ENCODE data around the gene APBB1IP. TPM values are rescaled to one million over a fixed set of nuclear protein-coding genes. Genes with fewer than 3 reads are reported as not detected.
A peak's percentile ranks its signal among the peaks of the same experiment; 100 is the strongest.
"Not testable (repeated sequence)": the region's sequence is repeated elsewhere in the genome, so short reads cannot be mapped to it uniquely, and the experiment has no call there.

Gene APBB1IP
- total RNA-seq, 1 donor from 2014 or later, result 3.3 TPM

DNA sequence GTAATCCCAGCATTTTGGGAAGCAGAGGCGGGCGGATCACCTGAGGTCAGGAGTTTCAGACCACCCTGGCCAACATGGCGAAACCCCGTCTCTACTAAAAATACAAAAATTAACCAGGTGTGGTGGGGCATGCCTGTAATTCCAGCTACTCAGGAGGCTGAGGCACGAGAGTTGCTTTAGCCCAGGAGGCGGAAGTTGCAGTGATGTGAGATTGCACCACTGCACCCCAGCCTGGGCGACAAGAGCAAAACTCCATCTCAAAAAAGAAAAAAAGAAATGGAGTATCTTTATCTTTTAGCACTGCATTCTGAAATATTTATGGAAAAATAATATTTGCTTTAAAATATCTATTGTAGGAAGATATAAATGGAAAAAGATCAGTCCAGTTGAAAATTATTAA is 52.2 kb downstream of the APBB1IP start:
- DNase-seq; intact Hi-C loops (cut with DNase I); ATAC-seq (ENCODE audit: poor library complexity): not testable (repeated sequence)

DNA sequence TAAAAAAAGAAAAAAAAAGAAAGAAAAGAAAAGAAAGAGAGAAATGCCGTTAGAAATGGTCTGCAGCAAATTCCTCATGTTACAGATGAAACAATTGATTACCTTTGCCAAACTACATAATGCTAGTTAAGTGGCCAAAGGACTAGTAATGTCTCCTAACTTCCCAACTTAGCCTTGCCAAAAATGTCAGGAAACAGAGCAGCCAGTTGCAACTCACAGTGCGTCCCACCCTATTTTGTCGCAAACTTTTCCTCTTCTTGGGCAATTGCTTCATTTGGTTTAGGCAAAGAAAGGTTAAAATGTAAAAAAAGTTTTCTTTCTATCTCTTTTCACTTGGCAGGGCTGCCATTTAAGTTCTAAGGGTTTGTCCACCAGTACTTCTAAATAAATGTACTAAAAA is 53.1 kb downstream of the APBB1IP start:
- intact Hi-C loops (cut with DNase I), result no loop called here
- no peak for DNase-seq
- ATAC-seq (ENCODE audit: poor library complexity), result no peak

DNA sequence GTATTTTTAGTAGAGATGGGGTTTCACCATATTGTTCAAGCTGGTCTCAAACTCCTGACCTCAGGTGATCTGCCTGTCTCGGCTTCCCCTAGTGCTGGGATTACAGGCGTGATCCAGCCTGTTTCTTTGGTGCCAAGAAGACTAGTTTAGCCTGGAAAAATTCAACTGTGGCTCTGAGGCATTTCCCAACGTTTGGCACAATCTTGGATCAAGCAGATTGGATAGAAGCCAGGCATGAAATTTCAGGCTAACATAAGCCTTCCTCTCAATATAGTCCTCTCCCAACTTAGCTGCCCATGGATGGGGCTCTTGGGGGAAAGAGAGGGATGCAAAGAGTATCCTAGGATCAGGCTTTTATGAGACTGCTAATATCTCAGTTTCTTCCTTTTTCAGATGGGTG is 53.8 kb downstream of the APBB1IP start:
- DNase-seq, result no peak
- peak; percentile 66 for ATAC-seq (ENCODE audit: poor library complexity)
- intact Hi-C loops (cut with DNase I), result no loop called here

DNA sequence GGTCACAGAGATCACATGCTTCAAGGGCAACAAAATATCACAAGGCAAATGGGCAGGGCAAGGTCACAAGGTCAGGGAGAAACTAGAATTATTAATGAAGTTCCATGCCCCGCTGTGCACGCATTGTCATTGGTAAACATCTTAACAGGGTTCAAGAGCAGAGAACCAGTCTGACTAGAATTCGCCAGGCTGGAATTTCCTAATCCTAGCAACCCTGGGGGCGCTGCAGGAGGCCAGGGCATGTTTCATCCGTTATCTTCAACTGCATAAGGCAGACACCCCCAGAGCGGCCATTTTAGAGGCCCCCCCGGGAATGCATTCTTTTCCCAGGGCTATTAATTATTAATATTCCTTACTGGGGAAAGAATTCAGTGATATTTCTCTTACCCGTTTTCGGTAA is 54.6 kb downstream of the APBB1IP start:
- ATAC-seq (ENCODE audit: poor library complexity); DNase-seq; intact Hi-C loops (cut with DNase I): not testable (repeated sequence)

DNA sequence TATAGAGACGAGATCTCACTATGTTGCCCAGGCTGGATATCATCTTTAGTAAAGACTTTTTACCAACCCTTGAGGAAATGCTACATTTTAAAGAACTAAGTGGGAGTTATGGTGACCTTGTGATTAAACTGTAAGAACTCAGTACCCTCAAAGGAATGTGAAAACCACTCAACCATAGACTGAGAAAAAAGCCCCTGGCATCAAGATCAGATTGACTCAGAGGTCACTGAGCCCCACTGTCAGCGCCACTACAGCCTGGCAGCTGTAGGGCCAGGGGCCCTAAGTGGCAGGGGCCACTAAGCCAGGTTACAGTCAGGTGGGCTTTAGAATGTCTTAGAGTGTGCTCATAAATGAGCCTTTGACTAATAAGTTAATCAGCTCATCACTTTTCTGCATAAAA is 55.9 kb downstream of the APBB1IP start:
- DNase-seq, result no peak
- intact Hi-C loops (cut with DNase I), result no loop called here
- ATAC-seq (ENCODE audit: poor library complexity), result no peak

DNA sequence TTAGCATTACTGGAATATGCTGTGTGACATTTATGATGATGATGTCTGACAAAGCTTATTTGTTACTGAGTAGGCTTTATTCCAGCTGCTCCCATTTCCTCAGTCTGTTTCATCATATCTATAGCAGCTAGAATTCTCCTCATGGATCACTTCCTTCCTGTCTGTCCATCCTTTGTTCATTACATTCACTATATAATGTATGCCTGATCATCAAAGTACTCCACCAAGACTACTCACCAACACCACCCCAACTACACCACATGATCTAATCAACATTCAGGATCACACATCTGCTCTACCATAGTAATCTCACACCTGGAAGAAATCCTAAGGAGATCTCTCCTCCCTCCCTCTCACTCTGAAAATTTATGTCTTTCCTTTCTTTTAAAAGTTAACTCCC is 61.3 kb downstream of the APBB1IP start:
- intact Hi-C loops (cut with DNase I), result no loop called here
- DNase-seq (no peak), ATAC-seq (ENCODE audit: poor library complexity) (no peak)

DNA sequence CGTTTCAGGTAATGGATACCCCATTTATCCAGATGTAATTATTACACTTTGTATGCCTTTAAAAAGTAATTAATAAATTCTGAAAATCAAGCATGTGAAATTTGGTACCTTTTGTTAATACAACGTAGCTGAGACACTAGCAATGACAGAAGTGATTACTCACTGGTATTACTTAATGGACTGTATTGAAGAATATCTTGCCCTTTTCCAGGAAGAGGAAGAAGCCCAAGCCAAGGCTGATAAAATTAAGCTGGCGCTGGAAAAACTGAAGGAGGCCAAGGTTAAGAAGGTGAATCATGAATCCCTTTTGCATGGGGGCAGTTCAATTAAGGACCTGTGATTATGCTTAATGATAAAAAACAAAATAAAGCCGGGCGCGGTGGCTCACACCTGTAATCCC is 64.8 kb downstream of the APBB1IP start:
- ATAC-seq (ENCODE audit: poor library complexity) (no peak), DNase-seq (no peak)
- intact Hi-C loops (cut with DNase I), result no loop called here

DNA sequence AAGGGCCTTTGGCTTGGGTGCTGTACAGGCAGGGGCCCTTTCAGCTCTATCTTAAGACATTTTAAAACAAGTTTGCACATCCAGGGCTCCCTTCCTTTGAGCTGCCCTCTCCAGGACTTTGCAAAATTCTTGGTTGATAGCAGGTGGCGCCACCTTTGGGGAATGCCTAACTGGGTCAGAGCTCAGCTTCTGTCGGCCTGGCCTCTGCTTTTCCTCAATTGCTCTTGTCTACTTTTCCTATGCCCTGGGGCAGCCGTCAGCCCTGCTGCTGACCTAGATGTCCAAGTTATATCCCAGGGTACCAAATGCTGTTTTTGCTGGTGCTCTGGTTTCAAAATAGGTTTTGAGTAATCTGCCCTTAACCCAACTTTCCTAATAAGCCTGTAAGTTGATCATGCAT is 65.8 kb downstream of the APBB1IP start:
- intact Hi-C loops (cut with DNase I), result no loop called here
- ATAC-seq (ENCODE audit: poor library complexity) (no peak), DNase-seq (no peak)

DNA sequence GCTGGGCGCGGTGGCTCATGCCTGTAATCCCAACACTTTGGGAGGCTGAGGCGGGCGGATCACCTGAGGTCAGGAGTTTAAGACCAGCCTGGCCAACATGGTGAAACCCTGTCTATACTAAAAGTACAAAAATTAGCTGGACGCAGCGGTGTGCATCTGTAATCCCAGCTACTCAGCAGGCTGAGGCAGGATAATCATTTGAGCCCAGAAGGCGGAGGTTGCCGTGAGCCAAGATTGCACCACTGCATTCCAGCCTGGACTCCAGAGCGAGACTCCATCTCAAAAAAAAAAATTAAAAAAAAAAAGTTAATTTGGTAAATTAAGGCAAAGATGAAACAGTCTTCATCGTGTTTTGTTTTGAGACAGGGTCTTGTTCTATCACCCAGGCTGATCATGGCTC is 66.3 kb downstream of the APBB1IP start:
- DNase-seq; intact Hi-C loops (cut with DNase I); ATAC-seq (ENCODE audit: poor library complexity): not testable (repeated sequence)

DNA sequence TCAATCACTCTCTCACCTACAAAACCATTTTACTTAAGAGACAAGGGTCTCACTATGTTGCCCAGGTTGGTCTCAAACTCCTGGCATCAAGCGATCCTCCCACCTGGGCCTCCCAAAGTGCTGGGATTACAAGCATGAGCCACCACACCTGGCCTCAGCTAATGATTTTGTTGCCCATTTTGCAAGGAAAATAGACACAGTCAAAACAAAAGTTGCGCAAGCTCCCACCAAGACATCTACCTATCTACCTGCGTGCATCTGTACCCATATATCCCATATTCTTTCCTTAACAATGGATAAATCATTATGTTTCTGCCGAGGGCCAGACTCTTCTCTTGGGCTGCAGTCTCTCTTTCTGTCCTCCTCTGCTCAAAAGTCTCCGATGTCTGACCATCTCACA is 67.3 kb downstream of the APBB1IP start:
- no peak for ATAC-seq (ENCODE audit: poor library complexity)
- intact Hi-C loops (cut with DNase I), result no loop called here
- no peak for DNase-seq

DNA sequence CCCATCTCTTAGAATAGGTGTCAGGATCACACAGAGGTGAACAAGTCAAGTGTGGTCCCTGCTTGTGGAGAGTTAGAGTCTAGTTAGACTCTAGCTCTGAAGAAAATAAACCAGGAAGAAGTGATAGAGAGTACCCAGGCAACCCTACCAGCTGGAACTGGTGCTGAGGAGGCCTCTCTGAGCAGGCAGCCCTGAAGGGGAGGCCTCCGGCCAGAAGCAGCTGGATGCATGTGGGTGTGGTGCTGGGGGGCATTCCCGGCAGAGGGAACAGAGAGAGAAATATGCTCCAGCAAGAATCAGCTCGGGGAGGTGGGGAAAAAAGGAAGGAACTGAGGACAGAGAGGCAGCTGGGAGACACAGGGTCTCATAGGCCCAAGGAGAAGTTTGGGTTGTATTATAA is 68.6 kb downstream of the APBB1IP start:
- ATAC-seq (ENCODE audit: poor library complexity) (no peak), DNase-seq (no peak)
- intact Hi-C loops (cut with DNase I), result no loop called here

DNA sequence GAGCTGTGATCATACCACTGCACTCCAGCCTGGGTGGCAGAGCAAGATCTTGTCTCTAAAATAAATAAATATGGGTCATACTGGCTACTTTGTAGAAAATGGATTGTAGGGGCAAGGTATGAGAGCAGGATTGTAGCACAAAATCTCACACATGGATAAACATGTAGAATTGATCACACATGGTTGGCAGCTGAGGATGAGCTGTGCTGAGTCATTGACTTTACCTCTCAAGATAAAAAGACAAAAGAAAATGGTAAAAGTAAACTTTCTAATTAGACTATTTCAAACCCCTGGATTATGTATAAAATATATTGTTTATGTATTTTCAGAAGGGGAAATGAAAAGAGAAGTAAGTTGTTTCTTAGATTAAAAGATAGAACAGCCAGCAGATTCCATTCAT is 69.3 kb downstream of the APBB1IP start:
- intact Hi-C loops (cut with DNase I), result no loop called here
- ATAC-seq (ENCODE audit: poor library complexity), result no peak
- DNase-seq, result no peak

DNA sequence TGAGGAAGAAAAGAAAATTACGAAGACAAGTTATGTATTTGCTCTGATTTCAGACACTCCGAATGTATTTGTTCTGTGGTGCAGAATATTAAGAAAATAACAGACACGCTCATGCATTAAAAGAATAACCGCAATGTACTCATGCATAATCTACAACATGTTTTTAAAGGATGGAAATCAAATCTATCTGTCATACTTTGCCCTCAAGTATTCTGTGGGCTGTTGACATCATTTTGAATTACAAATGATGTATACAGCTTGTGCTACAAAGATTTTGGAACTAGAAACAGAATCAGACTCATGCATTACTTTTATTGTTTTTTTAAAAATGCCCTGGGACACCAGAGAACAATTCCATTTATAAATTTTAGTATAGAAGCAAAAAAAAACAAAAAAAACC is 69.9 kb downstream of the APBB1IP start:
- ATAC-seq (ENCODE audit: poor library complexity), result no peak
- DNase-seq, result no peak
- intact Hi-C loops (cut with DNase I), result no loop called here

DNA sequence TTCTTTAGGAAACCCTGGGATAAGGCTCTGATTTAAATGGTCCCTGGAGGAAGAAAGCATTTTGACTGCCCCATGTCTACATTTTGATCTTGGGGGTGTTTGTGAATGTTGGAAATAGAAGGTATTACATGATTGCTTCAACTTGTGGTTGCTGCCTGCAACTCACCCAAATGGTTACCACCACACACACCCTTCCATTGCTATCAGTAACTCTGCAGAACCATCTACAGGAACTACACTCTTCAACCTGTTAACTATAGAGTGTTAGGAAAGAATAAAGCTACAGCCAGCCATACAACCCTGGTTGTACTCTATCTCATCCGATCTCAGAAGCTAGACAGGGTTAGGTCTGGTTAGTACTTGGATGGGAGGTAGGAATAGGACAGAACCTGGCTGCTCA is 71.2 kb downstream of the APBB1IP start:
- no peak for ATAC-seq (ENCODE audit: poor library complexity)
- intact Hi-C loops (cut with DNase I), result no loop called here
- DNase-seq, result no peak

DNA sequence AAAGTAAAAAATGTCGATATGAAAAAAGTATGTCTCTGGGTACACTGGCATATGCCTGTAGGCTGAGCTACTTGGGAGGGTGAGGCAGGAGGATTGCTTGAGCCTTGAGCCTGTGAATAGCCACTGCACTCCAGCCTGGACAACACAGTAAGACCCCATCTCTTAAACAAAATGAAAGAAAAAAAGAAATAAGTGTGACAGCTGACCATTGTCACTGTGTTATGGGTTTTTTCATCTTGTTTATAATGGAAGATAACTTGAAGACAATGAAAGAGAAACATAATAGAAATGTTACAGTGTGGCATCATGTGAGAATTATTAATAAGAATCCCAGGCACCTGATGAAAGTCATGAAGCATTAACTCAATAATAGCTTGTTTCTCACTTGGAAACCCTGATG is 75.0 kb downstream of the APBB1IP start:
- intact Hi-C loops (cut with DNase I), result no loop called here
- ATAC-seq (ENCODE audit: poor library complexity) (no peak), DNase-seq (no peak)

DNA sequence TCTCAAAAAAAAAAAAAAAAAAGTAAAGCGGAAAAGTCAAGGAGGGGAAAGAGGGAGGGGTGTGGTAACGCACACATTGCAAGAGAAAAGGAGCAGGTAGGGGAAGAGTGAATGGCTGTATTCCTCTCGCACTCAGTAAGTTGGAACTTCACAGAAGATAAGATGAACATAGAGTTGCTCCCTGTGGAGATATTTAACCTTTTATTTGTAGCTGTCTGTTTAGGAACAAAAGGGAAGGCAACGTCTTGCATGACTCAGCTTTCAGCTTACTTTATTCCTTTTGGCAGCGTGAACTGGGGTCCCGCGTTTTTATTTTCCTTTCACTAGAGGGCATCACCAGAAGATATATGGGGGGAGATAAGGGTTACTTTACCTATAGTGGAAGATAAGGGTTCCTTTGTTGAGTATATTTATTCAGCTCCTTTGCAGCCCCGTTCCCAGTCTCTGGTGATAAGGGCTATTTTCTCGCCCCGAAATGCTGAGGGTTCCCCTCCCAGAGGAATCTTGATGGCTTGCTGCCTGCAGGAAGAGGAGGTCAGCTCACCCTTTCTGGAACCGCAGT is 78.5 kb downstream of the APBB1IP start:
- intact Hi-C loops (cut with DNase I), result no loop called here
- ATAC-seq (ENCODE audit: poor library complexity), result no peak
- DNase-seq, result no peak

DNA sequence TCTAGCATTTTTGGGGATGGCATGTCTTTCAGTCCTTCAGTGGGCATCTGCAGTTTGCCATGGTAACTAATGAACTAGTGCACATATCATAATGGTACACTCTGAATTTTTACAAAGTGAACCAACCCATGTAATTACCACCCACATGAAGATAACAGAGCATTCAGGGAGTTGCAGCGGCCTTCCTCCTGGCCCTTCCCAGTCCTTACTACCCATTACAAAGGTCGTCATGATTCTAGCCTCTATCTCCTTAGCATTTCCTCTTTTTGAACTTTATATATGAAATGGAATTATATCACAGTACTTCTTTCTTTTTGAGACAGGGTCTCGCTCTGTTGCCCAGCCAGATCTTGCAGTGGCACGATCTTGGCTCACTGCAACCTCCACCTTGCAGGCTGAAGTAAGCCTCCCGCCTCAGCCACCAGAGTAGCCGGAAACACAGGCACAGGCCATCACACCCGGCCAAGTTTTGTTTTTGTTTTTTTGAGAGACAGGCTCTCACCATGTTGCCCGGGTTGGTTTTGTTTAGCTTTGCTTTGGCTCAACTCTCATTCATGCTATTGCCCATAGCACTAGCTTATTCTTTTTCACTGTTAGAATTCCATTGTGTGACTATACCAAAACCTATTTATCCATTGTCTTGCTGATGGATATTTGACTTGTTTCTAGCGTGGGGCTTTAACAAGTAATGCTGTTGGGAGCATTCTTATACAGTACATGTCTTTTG is 79.2 kb downstream of the APBB1IP start:
- no peak for ATAC-seq (ENCODE audit: poor library complexity)

DNA sequence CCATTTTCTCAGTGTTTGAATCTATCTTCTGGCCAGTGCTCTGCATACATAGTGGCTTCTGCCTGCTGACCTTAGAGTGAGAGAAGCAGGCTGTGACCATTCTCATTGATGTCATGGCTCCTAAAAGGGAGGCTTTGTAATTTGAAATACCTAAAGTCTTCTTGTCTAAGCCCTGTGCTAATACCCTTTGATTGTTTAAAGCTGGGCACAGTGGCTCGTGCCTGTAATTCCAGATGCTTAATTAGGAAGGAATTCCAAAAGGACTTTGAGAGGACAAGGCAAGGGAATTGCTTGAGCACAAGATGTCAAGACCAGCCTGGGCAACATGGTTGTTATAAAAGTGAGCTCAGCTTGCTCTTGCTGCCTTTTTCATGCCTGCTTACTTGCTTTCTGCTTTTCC is 81.7 kb downstream of the APBB1IP start:
- no peak for ATAC-seq (ENCODE audit: poor library complexity)
- intact Hi-C loops (cut with DNase I), result no loop called here

More for the DNA sequence above, 79.2 kb downstream of the APBB1IP start:
- DNase-seq, result no peak
- intact Hi-C loops (cut with DNase I), result no loop called here

DNA sequence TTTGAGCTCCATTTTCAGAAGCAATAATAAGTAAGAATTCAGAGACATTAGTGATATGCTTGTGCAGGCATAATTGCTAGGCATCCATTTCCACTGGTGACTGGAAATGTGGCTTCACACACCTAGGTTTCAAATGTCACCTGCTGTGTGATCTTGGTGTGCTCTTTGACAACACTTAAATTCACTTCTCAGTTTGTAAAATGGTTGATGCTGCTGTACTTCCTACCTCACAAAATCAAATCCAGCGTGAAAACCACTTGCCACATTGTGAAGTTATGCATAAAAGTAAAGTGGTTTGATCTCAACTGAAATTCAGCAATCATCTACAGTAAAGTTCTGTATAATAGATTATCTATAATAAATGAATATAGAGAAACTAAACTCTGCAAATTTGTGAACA is 82.4 kb downstream of the APBB1IP start:
- intact Hi-C loops (cut with DNase I), result no loop called here
- ATAC-seq (ENCODE audit: poor library complexity) (no peak), DNase-seq (no peak)

More for the DNA sequence above, 81.7 kb downstream of the APBB1IP start:
- DNase-seq, result no peak

DNA sequence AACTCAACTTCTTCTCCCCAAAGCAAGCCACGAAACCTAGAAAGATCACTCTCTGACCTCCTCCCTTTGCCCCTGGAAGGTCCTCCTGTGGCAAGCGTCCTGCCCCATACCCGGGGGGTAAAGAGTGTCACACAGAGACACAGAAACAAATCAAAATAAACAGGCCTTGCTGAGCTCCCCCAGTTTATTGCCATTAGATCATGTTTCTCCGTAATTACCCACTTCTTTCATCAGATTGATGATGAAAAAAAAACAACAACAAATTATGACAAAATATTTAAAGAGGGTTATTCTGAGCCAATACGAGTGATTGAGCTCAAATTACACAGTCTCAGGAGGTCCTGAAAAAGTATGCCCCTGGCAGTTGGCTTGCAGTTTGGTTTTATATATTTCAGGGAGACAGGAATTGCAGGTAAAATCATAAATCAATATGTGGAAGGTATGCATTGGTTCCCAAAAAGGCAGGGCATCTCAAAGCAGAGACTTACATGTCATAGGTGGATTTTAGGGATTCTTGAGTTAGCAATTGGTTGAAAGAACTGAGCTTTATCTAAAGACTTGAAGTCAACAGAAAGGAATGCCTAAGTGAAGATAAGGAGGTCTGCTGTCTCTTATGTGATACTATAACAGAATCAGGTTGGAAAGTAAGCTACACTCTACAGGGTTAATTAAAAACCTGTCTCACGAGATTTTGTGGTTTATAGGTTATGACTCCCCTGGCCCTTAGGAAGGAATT is 86.2 kb downstream of the APBB1IP start:
- DNase-seq (no peak), ATAC-seq (ENCODE audit: poor library complexity) (no peak)
- intact Hi-C loops (cut with DNase I), result no loop called here

Measured in Right ventricle myocardium superior (tissue), 1 donor.